ENCODE measurements around the gene CEACAM21. TPM values are rescaled to one million over a fixed set of nuclear protein-coding genes. Genes with fewer than 3 reads are reported as not detected.

The CEACAM21 gene
- total RNA-seq (ENCODE audit: low replicate concordance), result 0.19 TPM in 1 of 2 replicates, not detected in the other

DNA sequence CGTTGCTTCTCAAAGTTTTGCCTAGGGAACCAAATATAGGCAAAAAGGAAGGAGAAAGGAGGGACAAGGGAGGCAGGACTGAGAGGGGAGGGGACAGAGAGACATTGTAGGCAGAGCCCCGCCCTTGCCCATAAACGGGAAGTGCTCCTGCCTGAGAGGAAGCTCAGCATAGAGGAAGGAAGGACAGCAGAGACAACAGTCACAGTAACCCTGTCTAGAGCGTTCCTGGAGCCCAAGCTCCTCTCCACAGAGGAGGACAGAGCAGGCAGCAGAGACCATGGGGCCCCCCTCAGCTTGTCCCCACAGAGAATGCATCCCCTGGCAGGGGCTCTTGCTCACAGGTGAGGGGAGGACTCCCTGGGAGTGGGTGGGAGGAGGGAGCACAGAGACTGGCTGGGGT lies at the start of gene CEACAM21:
TSS of gene CEACAM21 (plus strand) at position 169 of the 400 bp plus-strand sequence. CDS start at position 278, 109 bp downstream.
- H3K4me1 Mint-ChIP-seq, result no peaks in the 10 kb centered on the region
- H3K4me2 ChIP-seq, result no peak within 1 kb of the TSS
- no peaks in the 10 kb centered on the region for H3F3A ChIP-seq (ENCODE audit: low read depth)
- TF ChIP-seq EZH2phosphoT487 (IDR thresholded peaks at IDR 0.05), result no peak
- TF ChIP-seq, protein P1, sequence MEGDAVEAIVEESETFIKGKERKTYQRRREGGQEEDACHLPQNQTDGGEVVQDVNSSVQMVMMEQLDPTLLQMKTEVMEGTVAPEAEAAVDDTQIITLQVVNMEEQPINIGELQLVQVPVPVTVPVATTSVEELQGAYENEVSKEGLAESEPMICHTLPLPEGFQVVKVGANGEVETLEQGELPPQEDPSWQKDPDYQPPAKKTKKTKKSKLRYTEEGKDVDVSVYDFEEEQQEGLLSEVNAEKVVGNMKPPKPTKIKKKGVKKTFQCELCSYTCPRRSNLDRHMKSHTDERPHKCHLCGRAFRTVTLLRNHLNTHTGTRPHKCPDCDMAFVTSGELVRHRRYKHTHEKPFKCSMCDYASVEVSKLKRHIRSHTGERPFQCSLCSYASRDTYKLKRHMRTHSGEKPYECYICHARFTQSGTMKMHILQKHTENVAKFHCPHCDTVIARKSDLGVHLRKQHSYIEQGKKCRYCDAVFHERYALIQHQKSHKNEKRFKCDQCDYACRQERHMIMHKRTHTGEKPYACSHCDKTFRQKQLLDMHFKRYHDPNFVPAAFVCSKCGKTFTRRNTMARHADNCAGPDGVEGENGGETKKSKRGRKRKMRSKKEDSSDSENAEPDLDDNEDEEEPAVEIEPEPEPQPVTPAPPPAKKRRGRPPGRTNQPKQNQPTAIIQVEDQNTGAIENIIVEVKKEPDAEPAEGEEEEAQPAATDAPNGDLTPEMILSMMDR (IDR thresholded peaks at IDR 0.05), result no peak
- no peak for TF ChIP-seq EZH2 (IDR thresholded peaks at IDR 0.05)
- H3K4me3 ChIP-seq, result no peak within 1 kb of the TSS
- H3K27ac Mint-ChIP-seq, result no peak within 1 kb of the TSS
- no peak within 1 kb of the TSS for H2AFZ ChIP-seq (replicated peaks)
- no peaks in the 10 kb centered on the region for H3K36me3 Mint-ChIP-seq
- no peaks in the 10 kb centered on the region for H3K27me3 ChIP-seq
- no peak within 1 kb of the TSS for H3K9ac ChIP-seq
- H3K36me3 ChIP-seq, result no peaks in the 10 kb centered on the region
- DNase-seq (ENCODE audit: low spot score), result no peak
- no peak within 1 kb of the TSS for H3K4me3 Mint-ChIP-seq
- H3K9me3 ChIP-seq (ENCODE audit: low read depth), result peaks cover 3% of the 10 kb centered on the region
- H3K4me1 ChIP-seq, result no peaks in the 10 kb centered on the region
- peaks cover 9% of the 10 kb centered on the region for H3K27me3 Mint-ChIP-seq (ENCODE audit: insufficient read depth, low read depth)
- H3K9me3 Mint-ChIP-seq, result peaks cover 7% of the 10 kb centered on the region
- H3K79me2 ChIP-seq (ENCODE audit: low read depth), result no peaks in the 10 kb centered on the region
- H4K20me1 ChIP-seq (ENCODE audit: low read depth), result no peaks in the 10 kb centered on the region
- no peak within 1 kb of the TSS for H3K27ac ChIP-seq

DNA sequence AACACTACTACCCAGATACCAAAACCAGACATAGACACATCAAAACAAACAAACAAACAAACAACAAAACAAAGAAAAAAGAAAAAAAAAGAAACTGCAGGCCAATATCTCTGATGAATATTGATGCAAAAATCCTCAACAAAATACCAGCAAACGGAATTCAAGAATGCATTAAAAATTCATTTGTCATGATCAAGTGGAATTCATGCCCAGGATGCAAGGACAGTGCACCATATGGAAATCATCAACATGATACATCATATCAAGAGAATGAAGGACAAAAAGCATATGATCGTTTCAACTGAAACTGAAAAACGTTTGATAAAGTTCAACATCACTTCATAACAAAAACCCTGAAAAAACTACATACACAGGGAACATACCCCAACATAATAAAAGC lies 48.9 kb upstream of the CEACAM21 start:
- peaks cover 9% of the 10 kb centered on the region for H3K9me3 Mint-ChIP-seq
- TF ChIP-seq EZH2phosphoT487 (IDR thresholded peaks at IDR 0.05) (no peak), EZH2 (IDR thresholded peaks at IDR 0.05) (no peak)
- TF ChIP-seq, protein P1 (IDR thresholded peaks at IDR 0.05), result no peak
- H3K27me3 Mint-ChIP-seq (ENCODE audit: insufficient read depth, low read depth), result peaks cover 26% of the 10 kb centered on the region
- no peak overlapping the region for H3K4me3 Mint-ChIP-seq
- no peak for DNase-seq (ENCODE audit: low spot score)
- no peak overlapping the region for H3K27ac Mint-ChIP-seq
- no peaks in the 10 kb centered on the region for H3K36me3 Mint-ChIP-seq
- Histone ChIP-seq H2AFZ (replicated peaks) (no peak overlapping the region), H3K9me3 (ENCODE audit: low read depth) (no peaks in the 10 kb centered on the region), H3K27me3 (peaks cover 15% of the 10 kb centered on the region), H3K9ac (no peak overlapping the region), H3K27ac (no peak overlapping the region), H4K20me1 (ENCODE audit: low read depth) (no peaks in the 10 kb centered on the region), H3F3A (ENCODE audit: low read depth) (no peaks in the 10 kb centered on the region), H3K79me2 (ENCODE audit: low read depth) (no peaks in the 10 kb centered on the region), H3K4me1 (no peaks in the 10 kb centered on the region), H3K36me3 (no peaks in the 10 kb centered on the region), H3K4me2 (no peak overlapping the region), H3K4me3 (no peak overlapping the region)
- peaks cover 3% of the 10 kb centered on the region for H3K4me1 Mint-ChIP-seq

DNA sequence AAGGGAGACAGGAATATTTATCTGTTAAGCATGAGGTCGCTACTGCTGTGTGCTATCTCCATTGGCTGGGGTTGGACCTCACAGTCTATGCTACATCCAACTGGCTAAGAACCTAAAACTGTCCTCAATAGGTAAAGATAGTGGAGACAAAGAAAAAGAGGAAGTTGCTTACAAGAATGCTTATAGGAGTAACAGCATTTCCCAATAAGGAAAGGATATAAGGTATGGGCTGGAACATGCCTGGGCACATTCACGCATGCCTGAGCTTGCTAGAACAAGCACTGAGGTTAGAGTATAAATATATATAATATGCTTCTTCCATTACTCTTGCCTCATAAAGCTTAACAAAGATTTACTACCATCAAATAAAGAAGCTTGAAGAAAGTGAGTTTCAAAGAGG lies 47.9 kb upstream of the CEACAM21 start:
- no peak overlapping the region for H3K27ac ChIP-seq
- H3K79me2 ChIP-seq (ENCODE audit: low read depth), result no peaks in the 10 kb centered on the region
- no peak for DNase-seq (ENCODE audit: low spot score)
- peaks cover 3% of the 10 kb centered on the region for H3K4me1 Mint-ChIP-seq
- no peaks in the 10 kb centered on the region for H3F3A ChIP-seq (ENCODE audit: low read depth)
- H3K27me3 Mint-ChIP-seq (ENCODE audit: insufficient read depth, low read depth), result peaks cover 23% of the 10 kb centered on the region
- H4K20me1 ChIP-seq (ENCODE audit: low read depth), result no peaks in the 10 kb centered on the region
- no peak overlapping the region for H3K27ac Mint-ChIP-seq
- H3K4me2 ChIP-seq, result no peak overlapping the region
- H3K9me3 Mint-ChIP-seq, result peaks cover 9% of the 10 kb centered on the region
- H3K4me3 Mint-ChIP-seq, result no peak overlapping the region
- TF ChIP-seq EZH2phosphoT487 (IDR thresholded peaks at IDR 0.05) (no peak), EZH2 (IDR thresholded peaks at IDR 0.05) (no peak)
- TF ChIP-seq, protein P1 (IDR thresholded peaks at IDR 0.05), result no peak
- no peaks in the 10 kb centered on the region for H3K9me3 ChIP-seq (ENCODE audit: low read depth)
- no peaks in the 10 kb centered on the region for H3K36me3 Mint-ChIP-seq
- no peak overlapping the region for H3K4me3 ChIP-seq
- H3K4me1 ChIP-seq, result no peaks in the 10 kb centered on the region
- no peak overlapping the region for H2AFZ ChIP-seq (replicated peaks)
- no peaks in the 10 kb centered on the region for H3K36me3 ChIP-seq
- peaks cover 5% of the 10 kb centered on the region for H3K27me3 ChIP-seq
- H3K9ac ChIP-seq, result no peak overlapping the region

Measured in neural progenitor cell (in vitro differentiated cells).